ENCODE data around the gene EPB41L3.

GRCh38 chr18:5389356-5389755 is 154.4 kb downstream of the EPB41L3 start:
- TF ChIP-seq CTCF (IDR thresholded peaks at IDR 0.05; ENCODE audit: low read depth, low read length) (no peak), EZH2phosphoT487 (IDR thresholded peaks at IDR 0.05; ENCODE audit: low read depth) (no peak)

All from OCI-LY3 (cell line).